Cardiac fibroblast (primary cell): ENCODE data around the gene STIM1.
A peak's percentile ranks its signal among the peaks of the same experiment; 100 is the strongest.

ENCODE experiments used
- DNase-seq, 2 donors: peaks; one replicate each; pipeline versions ENCODE4 v3.0.0 to v3.0.0-alpha.2; 2010; ENCODE audit warnings: low read depth in 2 of 2
- H3K4me3 ChIP-seq, 2 donors: replicated peaks in 1 of 2; 1 replicate in 1 of 2; 2 replicates in 1 of 2; pipeline ENCODE4 v1.5.1; 2011; ENCODE audit warnings: low read depth in 2 of 2, low read length in 2 of 2, mild to moderate bottlenecking in 2 of 2, moderate library complexity in 1 of 2
- TF ChIP-seq, protein P1 (sequence below): IDR thresholded peaks from one replicate; pipeline ENCODE4 v1.5.1; 2011; ENCODE audit warnings: low read depth, mild to moderate bottlenecking, low read length, inconsistent platforms

STIM1 gene

GRCh38 chr11:3823762-3824506, 31.5 kb upstream of the STIM1 start:
- DNase-seq, result no peak
- TF ChIP-seq, protein P1, sequence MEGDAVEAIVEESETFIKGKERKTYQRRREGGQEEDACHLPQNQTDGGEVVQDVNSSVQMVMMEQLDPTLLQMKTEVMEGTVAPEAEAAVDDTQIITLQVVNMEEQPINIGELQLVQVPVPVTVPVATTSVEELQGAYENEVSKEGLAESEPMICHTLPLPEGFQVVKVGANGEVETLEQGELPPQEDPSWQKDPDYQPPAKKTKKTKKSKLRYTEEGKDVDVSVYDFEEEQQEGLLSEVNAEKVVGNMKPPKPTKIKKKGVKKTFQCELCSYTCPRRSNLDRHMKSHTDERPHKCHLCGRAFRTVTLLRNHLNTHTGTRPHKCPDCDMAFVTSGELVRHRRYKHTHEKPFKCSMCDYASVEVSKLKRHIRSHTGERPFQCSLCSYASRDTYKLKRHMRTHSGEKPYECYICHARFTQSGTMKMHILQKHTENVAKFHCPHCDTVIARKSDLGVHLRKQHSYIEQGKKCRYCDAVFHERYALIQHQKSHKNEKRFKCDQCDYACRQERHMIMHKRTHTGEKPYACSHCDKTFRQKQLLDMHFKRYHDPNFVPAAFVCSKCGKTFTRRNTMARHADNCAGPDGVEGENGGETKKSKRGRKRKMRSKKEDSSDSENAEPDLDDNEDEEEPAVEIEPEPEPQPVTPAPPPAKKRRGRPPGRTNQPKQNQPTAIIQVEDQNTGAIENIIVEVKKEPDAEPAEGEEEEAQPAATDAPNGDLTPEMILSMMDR, result no peak
- H3K4me3 ChIP-seq, result no peak overlapping the region

- TF ChIP-seq, protein P1, result peak; percentile 83
- DNase-seq, result peak; percentile 45 to 56
- no peak overlapping the region for H3K4me3 ChIP-seq
Measured at GRCh38 chr11:3824714-3825472, 30.6 kb upstream of the STIM1 start.

- no peak for DNase-seq
- TF ChIP-seq, protein P1, result no peak
Measured at GRCh38 chr11:3825473-3826154, 29.9 kb upstream of the STIM1 start.

DNA sequence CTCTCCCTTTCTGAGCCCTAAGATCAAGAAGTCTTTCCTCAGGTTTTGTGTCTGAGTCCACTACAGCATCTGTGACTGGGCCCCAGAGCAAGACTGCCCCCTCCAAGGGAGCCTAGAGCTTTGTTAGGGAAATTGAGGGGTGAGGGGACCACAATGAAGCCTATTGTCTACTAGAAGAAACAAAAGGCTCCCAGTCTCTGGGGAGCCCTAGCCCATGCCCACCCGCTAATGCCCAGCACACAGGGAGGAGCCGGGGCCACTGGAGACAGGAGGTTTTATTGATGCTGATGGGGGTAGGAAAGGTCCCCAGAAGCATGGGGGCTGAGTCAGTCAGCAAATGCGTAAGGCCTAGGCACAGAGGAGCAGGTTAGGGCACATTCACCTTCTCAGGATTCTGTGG, 28.7 kb upstream of the STIM1 start:
- H3K4me3 ChIP-seq, result no peak overlapping the region
- no peak for DNase-seq
- TF ChIP-seq, protein P1, result no peak

More at GRCh38 chr11:3825473-3826154, 29.9 kb upstream of the STIM1 start:
- H3K4me3 ChIP-seq, result no peak overlapping the region

GRCh38 chr11:3827434-3828186, 27.9 kb upstream of the STIM1 start:
- TF ChIP-seq, protein P1, result no peak
- H3K4me3 ChIP-seq, result no peak overlapping the region
- DNase-seq, result no peak

DNA sequence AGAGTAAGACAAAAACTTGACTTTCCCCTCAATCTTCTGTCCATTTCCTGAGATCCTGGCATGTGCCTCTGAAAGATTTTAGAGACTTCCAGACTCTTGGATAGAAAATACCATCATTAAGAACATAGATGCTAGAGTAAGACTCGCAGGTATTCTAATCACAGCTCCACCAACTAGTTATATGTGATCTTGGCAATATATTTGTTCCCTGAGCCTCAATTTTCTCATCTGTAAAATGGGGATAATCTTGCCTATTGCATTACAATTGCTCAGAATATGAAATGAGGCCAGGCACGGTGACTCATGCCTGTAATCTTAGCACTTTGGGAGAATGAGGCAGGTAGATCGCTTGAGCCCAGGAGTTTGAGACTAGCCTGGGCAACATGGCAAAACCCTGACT, 25.4 kb upstream of the STIM1 start:
- H3K4me3 ChIP-seq, result no peak overlapping the region
- no peak for DNase-seq
- TF ChIP-seq, protein P1, result no peak
